HepG2 (cell line): ENCODE data around the gene TAMALIN. TPM values are rescaled to one million over a fixed set of nuclear protein-coding genes. Genes with fewer than 3 reads are reported as not detected.

Source experiments
- CBX1 ChIP-seq: IDR thresholded peaks from one replicate; pipeline ENCODE4 v1.6.1; 2016; ENCODE audit warnings: antibody characterized with exemption, low read depth
- CC2D1A ChIP-seq: sonication (generic); formaldehyde crosslinking; IDR thresholded peaks from 2 replicates; pipeline ENCODE4 v1.8.1; 2023; ENCODE audit warnings: mild to moderate bottlenecking, missing genetic modification reagents
- FOXA1 ChIP-seq, 2 experiments: fragments of 450-650 bp in 1 of 2; sonication (generic) in 1 of 2; formaldehyde crosslinking in 1 of 2; IDR thresholded peaks; 2 replicates each; pipeline versions ENCODE4 v1.4.0 to v1.6.1; 2016 to 2020; ENCODE audit warnings: missing genetic modification reagents in 1 of 2
- FOXC1 ChIP-seq: sonication (generic); formaldehyde crosslinking; IDR thresholded peaks from 2 replicates; pipeline ENCODE4 v1.8.0; 2022; ENCODE audit warnings: mild to moderate bottlenecking, missing genetic modification reagents, borderline replicate concordance
- FOXK1 ChIP-seq: sonication (generic); formaldehyde crosslinking; IDR thresholded peaks from 2 replicates; pipeline ENCODE4 v1.4.0; 2020; ENCODE audit warnings: low read depth, missing genetic modification reagents, borderline replicate concordance
- FUBP1 ChIP-seq: sonication (generic); formaldehyde crosslinking; IDR thresholded peaks from 2 replicates; pipeline ENCODE4 v1.5.1; 2020; ENCODE audit warnings: missing genetic modification reagents, mild to moderate bottlenecking, borderline replicate concordance
- HOXA3 ChIP-seq: sonication (generic); formaldehyde crosslinking; IDR thresholded peaks from 2 replicates; pipeline ENCODE4 v1.5.0; 2020; ENCODE audit warnings: missing genetic modification reagents
- KAT7 ChIP-seq: IDR thresholded peaks from 2 replicates; pipeline ENCODE4 v1.6.1; 2018; ENCODE audit warnings: borderline replicate concordance, missing compliant biosample characterization
- KDM1A ChIP-seq: IDR thresholded peaks from 2 replicates; pipeline ENCODE4 v1.6.1; 2016; ENCODE audit warnings: missing compliant biosample characterization
- LBX2 ChIP-seq: sonication (generic); formaldehyde crosslinking; IDR thresholded peaks from 2 replicates; pipeline ENCODE4 v1.5.0; 2020; ENCODE audit warnings: missing genetic modification reagents, mild to moderate bottlenecking, borderline replicate concordance
- LCORL ChIP-seq, 2 experiments: fragments of 450-650 bp in 1 of 2; sonication (generic) in 1 of 2; formaldehyde crosslinking in 1 of 2; IDR thresholded peaks; 2 replicates each; pipeline versions ENCODE4 v1.5.0 to v1.6.1; 2017 to 2020; ENCODE audit warnings: antibody characterized with exemption in 1 of 2, missing genetic modification reagents in 1 of 2
- MEF2D ChIP-seq: sonication (generic); formaldehyde crosslinking; IDR thresholded peaks from 2 replicates; pipeline ENCODE4 v1.5.1; 2020; ENCODE audit warnings: mild to moderate bottlenecking, missing genetic modification reagents
- MEIS1 ChIP-seq: sonication (generic); formaldehyde crosslinking; IDR thresholded peaks from 2 replicates; pipeline ENCODE4 v1.9.0; 2021; ENCODE audit warnings: mild to moderate bottlenecking, missing genetic modification reagents, moderate library complexity, borderline replicate concordance
- MEIS2 ChIP-seq: sonication (generic); formaldehyde crosslinking; IDR thresholded peaks from 2 replicates; pipeline ENCODE4 v1.9.0; 2021; ENCODE audit warnings: mild to moderate bottlenecking, missing genetic modification reagents
- SATB2 ChIP-seq: sonication (generic); formaldehyde crosslinking; IDR thresholded peaks from 2 replicates; pipeline ENCODE4 v1.5.0; 2020; ENCODE audit warnings: missing genetic modification reagents
- SPEN ChIP-seq: sonication (generic); formaldehyde crosslinking; IDR thresholded peaks from 2 replicates; pipeline ENCODE4 v1.5.1; 2020; ENCODE audit warnings: low read depth, mild to moderate bottlenecking, missing genetic modification reagents
- YY1 ChIP-seq: IDR thresholded peaks from 2 replicates; pipeline ENCODE4 v1.6.1; 2011; ENCODE audit warnings: low read length, low read depth, moderate library complexity, mild to moderate bottlenecking; ENCODE audit not compliant: insufficient read depth, insufficient replicate concordance
- ZBTB33 ChIP-seq: sonication (generic); formaldehyde crosslinking; IDR thresholded peaks from 2 replicates; pipeline ENCODE4 v1.4.0; 2020; ENCODE audit warnings: missing genetic modification reagents
- ZBTB38 ChIP-seq: sonication (generic); formaldehyde crosslinking; IDR thresholded peaks from 2 replicates; pipeline ENCODE4 v1.5.1; 2020; ENCODE audit warnings: mild to moderate bottlenecking, missing genetic modification reagents
- ZNF20 ChIP-seq: sonication (generic); formaldehyde crosslinking; IDR thresholded peaks from 2 replicates; pipeline ENCODE4 v1.4.0; 2020; ENCODE audit warnings: mild to moderate bottlenecking, moderate library complexity, missing genetic modification reagents
- ZNF331 ChIP-seq: sonication (generic); formaldehyde crosslinking; IDR thresholded peaks from 2 replicates; pipeline ENCODE4 v1.4.0; 2020; ENCODE audit warnings: missing genetic modification reagents
- ZNF550 ChIP-seq: sonication (generic); formaldehyde crosslinking; IDR thresholded peaks from 2 replicates; pipeline ENCODE4 v1.4.0; 2020; ENCODE audit warnings: mild to moderate bottlenecking, missing genetic modification reagents, borderline replicate concordance
- ZNF598 ChIP-seq: sonication (generic); formaldehyde crosslinking; IDR thresholded peaks from 2 replicates; pipeline ENCODE4 v1.5.1; 2020; ENCODE audit warnings: mild to moderate bottlenecking, missing genetic modification reagents, borderline replicate concordance
- ZNF607 ChIP-seq: sonication (generic); formaldehyde crosslinking; IDR thresholded peaks from 2 replicates; pipeline ENCODE4 v1.5.1; 2020; ENCODE audit warnings: missing genetic modification reagents, mild to moderate bottlenecking, borderline replicate concordance
- polyA plus RNA-seq, 8 experiments: library from polyadenylated mRNA; depleted of rRNA in 3 of 8; stranded (reverse) in 7 of 8; unstranded in 1 of 8; fragments of >200 nt; fragmentation: Illumina TruSeq in 4 of 8; extraction: Trizol in 4 of 8; gene quantifications; 2 replicates each; pipeline versions ENCODE4 v1.2.1 to v1.2.3, GENCODE V29; 2011 to 2016; ENCODE audit warnings: low read depth in 4 of 8, missing spikeins in 1 of 8, mixed read lengths in 1 of 8; ENCODE audit not compliant: insufficient read depth in 1 of 8
- total RNA-seq, 5 experiments: library from RNA; depleted of rRNA; stranded (reverse); fragments of >200 nt; fragmentation: Illumina TruSeq; extraction: Trizol; gene quantifications; 2 replicates each; pipeline ENCODE4 v1.2.3, GENCODE V29; 2016; ENCODE audit warnings: low read depth in 1 of 5
- TF ChIP-seq, protein P1 (sequence below): sonication (generic); formaldehyde crosslinking; IDR thresholded peaks from 2 replicates; pipeline ENCODE4 v1.9.0; 2021; ENCODE audit warnings: missing genetic modification reagents, borderline replicate concordance

Gene TAMALIN
- total and polyA plus RNA-seq, 2 of the 13 experiments (the other 11 are each of a cell fraction or from before 2014, with no cell fraction given), result 2.9 to 10.9 TPM

GRCh38 chr12:52023976-52024688 is 17.4 kb downstream of the TAMALIN start (continued):
- TF ChIP-seq ZBTB33 (CRISPR knock-in tag), result no peak
- TF ChIP-seq, protein P1, sequence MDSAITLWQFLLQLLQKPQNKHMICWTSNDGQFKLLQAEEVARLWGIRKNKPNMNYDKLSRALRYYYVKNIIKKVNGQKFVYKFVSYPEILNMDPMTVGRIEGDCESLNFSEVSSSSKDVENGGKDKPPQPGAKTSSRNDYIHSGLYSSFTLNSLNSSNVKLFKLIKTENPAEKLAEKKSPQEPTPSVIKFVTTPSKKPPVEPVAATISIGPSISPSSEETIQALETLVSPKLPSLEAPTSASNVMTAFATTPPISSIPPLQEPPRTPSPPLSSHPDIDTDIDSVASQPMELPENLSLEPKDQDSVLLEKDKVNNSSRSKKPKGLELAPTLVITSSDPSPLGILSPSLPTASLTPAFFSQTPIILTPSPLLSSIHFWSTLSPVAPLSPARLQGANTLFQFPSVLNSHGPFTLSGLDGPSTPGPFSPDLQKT (CRISPR knock-in tag), result no peak
- peak; percentile 10; the same call in 1 of the 2 replicates for TF ChIP-seq ZNF607 (CRISPR knock-in tag)
- no peak for TF ChIP-seq SATB2 (CRISPR knock-in tag)
- no peak for TF ChIP-seq FOXC1 (CRISPR knock-in tag)
- no peak for TF ChIP-seq KDM1A
- TF ChIP-seq ZNF550, result no peak
- TF ChIP-seq LBX2, result no peak
- TF ChIP-seq MEIS2 (CRISPR knock-in tag), result no peak
- TF ChIP-seq ZNF331 (CRISPR knock-in tag), result no peak
- no peak for TF ChIP-seq FOXA1 (IDR thresholded peaks at IDR 0.05)
- TF ChIP-seq FOXA1 (CRISPR knock-in tag; IDR thresholded peaks at IDR 0.05), result no peak
- no peak for TF ChIP-seq HOXA3 (CRISPR knock-in tag)
- TF ChIP-seq LCORL (IDR thresholded peaks at IDR 0.05), result no peak
- TF ChIP-seq LCORL (CRISPR knock-in tag; IDR thresholded peaks at IDR 0.05), result no peak
- no peak for TF ChIP-seq MEF2D (CRISPR knock-in tag)
- no peak for TF ChIP-seq FUBP1 (CRISPR knock-in tag)
- 0 out of 2 replicates have a peak, but pooled peaks have one; percentile 22 for TF ChIP-seq CC2D1A (CRISPR knock-in tag)
- TF ChIP-seq SPEN, result 0 out of 2 replicates have a peak, but pooled peaks have one; percentile 11
- no peak for TF ChIP-seq YY1
- no peak for TF ChIP-seq KAT7 (CRISPR knock-in tag)
- 0 out of 2 replicates have a peak, but pooled peaks have one; percentile 85 for TF ChIP-seq ZNF598
- TF ChIP-seq FOXK1, result no peak
- no peak for TF ChIP-seq CBX1
- 0 out of 2 replicates have a peak, but pooled peaks have one; percentile 10 for TF ChIP-seq ZBTB38 (CRISPR knock-in tag)
- no peak for TF ChIP-seq MEIS1 (CRISPR knock-in tag)
- TF ChIP-seq ZNF20 (CRISPR knock-in tag), result no peak
